Articular chondrocyte of knee joint (primary cell): ENCODE measurements around the gene RABEP1. TPM values are rescaled to one million over a fixed set of nuclear protein-coding genes. Genes with fewer than 3 reads are reported as not detected.

Experiments
- total RNA-seq: library from RNA; depleted of rRNA; stranded (reverse); fragments of >200 nt; gene quantifications from 2 replicates; pipeline ENCODE4 v1.2.3, GENCODE V29; 2012

RABEP1 gene, protein sequence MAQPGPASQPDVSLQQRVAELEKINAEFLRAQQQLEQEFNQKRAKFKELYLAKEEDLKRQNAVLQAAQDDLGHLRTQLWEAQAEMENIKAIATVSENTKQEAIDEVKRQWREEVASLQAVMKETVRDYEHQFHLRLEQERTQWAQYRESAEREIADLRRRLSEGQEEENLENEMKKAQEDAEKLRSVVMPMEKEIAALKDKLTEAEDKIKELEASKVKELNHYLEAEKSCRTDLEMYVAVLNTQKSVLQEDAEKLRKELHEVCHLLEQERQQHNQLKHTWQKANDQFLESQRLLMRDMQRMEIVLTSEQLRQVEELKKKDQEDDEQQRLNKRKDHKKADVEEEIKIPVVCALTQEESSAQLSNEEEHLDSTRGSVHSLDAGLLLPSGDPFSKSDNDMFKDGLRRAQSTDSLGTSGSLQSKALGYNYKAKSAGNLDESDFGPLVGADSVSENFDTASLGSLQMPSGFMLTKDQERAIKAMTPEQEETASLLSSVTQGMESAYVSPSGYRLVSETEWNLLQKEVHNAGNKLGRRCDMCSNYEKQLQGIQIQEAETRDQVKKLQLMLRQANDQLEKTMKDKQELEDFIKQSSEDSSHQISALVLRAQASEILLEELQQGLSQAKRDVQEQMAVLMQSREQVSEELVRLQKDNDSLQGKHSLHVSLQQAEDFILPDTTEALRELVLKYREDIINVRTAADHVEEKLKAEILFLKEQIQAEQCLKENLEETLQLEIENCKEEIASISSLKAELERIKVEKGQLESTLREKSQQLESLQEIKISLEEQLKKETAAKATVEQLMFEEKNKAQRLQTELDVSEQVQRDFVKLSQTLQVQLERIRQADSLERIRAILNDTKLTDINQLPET
- total RNA-seq: 55.7 and 59.5 TPM in 2 replicates

GRCh38 chr17:5281814-5282641 is at the start of gene RABEP1:
Gene RABEP1 (plus strand): TSS chr17:5282284. CDS start chr17:5282487, 203 bp downstream.

GRCh38 chr17:5234645-5235576 is 47.2 kb upstream of the RABEP1 start, which contains the start of gene SCIMP:
Gene SCIMP (minus strand): TSS chr17:5234860. CDS start chr17:5234755, 105 bp downstream.

GRCh38 chr17:5419356-5419958 is 137.4 kb downstream of the RABEP1 start, which contains the start of gene NUP88:
Gene NUP88 (minus strand): TSS chr17:5419662. CDS start chr17:5419650, 12 bp downstream.

GRCh38 chr17:5419959-5420653 is 138.0 kb downstream of the RABEP1 start, which contains the start of gene RPAIN:
Gene RPAIN (plus strand): TSS chr17:5420182. CDS start chr17:5420211, 29 bp downstream.

Other genes starting within 250 kb of the RABEP1 start
- gene SLC52A1, start 246.9 kb upstream of the RABEP1 start, total RNA-seq: not detected in 2 replicates
- 3.6 and 3.9 TPM in 2 replicates for gene ZFP3, start 203.8 kb upstream of the RABEP1 start, total RNA-seq
- gene ZNF232, start 170.4 kb upstream of the RABEP1 start, total RNA-seq: 6.9 and 7.1 TPM in 2 replicates
- under 0.01 and 0.78 TPM in 2 replicates for gene USP6, start 166.3 kb upstream of the RABEP1 start, total RNA-seq
- gene ZNF594, start 90.4 kb upstream of the RABEP1 start, total RNA-seq: 11.4 and 11.8 TPM in 2 replicates
- gene SCIMP, start 47.4 kb upstream of the RABEP1 start, total RNA-seq: not detected in 2 replicates
- gene NUP88, start 137.4 kb downstream of the RABEP1 start, total RNA-seq: 62.9 and 66.9 TPM in 2 replicates
- 26.9 and 29.7 TPM in 2 replicates for gene RPAIN, start 137.9 kb downstream of the RABEP1 start, total RNA-seq
- gene C1QBP, start 156.9 kb downstream of the RABEP1 start, total RNA-seq: 147 and 156 TPM in 2 replicates
- gene DHX33, start 186.7 kb downstream of the RABEP1 start, total RNA-seq: 10.3 and 10.7 TPM in 2 replicates
- 42.7 and 43.3 TPM in 2 replicates for gene DERL2, start 203.9 kb downstream of the RABEP1 start, total RNA-seq
- gene MIS12, start 204.3 kb downstream of the RABEP1 start, total RNA-seq: 10.6 and 12.2 TPM in 2 replicates